ENCODE measurements around the gene ARHGAP32.

ARHGAP32 gene

GRCh38 chr11:129192150-129192549 lies at the start of gene ARHGAP32:
Gene ARHGAP32 (minus strand): TSS chr11:129192325. CDS start chr11:129192198, 127 bp downstream.
- DNase-seq (ENCODE audit: low read depth in 2 of 3, low spot score in 1 of 3), result no peak

- DNase-seq (ENCODE audit: low read depth in 2 of 3, low spot score in 1 of 3), result no peak
Measured at GRCh38 chr11:129239207-129239606, 47.1 kb upstream of the ARHGAP32 start.

DNA sequence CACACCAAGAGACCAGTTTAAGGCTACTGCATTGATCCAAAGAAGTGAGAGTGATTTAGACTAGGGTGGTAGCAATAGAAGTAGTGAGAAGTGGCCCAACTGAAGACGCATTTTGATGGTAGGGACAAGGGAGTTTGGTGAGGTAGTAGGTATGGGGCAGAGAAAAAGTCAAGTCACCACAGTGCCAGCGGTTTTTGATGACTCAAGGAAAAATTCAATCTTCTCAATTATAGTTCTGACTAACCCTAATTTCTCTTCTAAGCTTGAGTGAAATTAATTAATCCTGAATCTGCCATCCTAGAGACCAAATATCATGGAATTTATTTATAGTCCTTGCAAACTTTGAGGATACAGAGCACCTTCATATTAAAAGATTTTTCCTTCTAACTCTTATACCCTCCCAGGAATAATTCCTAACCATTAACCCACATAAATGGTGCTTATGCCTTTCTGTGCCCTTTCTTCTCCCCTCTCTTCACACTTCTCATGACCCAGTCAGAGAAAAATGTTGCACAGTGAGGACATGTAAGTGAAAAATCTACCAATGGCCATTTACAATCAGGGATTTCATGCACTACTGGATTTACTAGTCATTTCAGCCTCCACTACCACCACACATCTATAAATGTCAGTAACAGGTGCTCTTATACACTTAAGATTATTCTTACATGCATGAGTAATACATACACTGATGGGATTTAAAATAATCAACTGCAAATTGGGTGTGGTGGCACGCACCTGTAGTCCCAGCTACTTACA lies 45.9 kb upstream of the ARHGAP32 start:
- no peak for DNase-seq (ENCODE audit: low read depth in 2 of 3, low spot score in 1 of 3)

DNA sequence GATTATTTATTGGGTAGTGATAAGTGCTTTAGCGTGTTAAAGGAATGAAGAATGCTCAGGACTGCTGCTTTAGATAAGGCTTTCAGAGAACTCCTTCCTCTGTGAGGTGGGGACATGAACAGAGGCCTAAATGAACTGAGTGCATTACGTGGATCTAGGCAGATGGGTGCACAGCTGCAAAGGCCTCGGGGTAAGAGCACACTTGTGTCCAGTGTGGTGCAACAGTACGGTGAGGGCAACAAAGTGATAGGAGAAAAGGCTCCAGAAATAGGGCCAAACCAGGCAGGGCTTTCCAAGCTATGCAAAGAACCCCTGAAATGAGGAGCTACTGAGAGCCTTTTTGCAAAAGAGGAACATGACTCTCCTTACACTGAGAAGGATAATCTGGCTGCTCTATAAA lies 45.3 kb upstream of the ARHGAP32 start:
- no peak for DNase-seq (ENCODE audit: low read depth in 2 of 3, low spot score in 1 of 3)

- no peak for DNase-seq (ENCODE audit: low read depth in 2 of 3, low spot score in 1 of 3)
Measured at GRCh38 chr11:129236850-129237249, 44.7 kb upstream of the ARHGAP32 start.

DNA sequence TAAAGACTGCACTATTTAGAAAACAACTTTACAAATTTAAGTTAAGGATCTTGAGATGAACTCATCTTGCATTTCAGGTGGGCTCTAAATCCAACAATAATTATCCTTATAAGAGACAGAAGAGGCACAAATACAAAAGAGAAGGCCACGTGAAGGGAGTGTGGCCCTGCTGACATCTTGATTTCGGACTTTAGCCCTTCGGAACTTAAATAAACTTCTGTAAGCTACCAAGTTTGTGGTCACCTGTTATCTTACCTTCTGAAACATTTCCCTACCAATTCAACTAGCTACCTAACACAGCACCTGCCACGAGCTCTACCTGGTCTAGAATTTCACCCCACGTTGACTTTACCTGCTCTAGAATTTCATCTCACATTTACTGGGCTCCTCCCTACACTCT lies 42.9 kb upstream of the ARHGAP32 start:
- DNase-seq (ENCODE audit: low read depth in 2 of 3, low spot score in 1 of 3), result no peak

DNA sequence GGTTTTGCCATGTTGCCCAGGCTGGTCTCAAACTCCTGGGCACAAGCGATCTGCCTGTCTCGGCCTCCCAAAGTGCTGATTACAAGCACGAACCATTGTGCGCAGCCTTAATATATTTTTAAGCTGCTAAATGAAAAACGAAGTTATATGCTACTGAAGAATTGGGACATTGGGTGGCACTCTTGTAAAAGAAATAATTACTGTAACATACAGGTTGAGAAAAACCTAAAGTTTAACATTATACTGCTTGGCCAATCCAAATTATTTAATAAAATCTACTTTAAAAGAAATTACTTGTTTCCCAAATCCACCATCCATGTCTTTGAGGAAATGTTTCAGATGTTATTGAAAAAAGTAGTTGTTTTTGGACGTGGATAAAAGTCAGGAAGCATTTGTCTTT lies 37.9 kb upstream of the ARHGAP32 start:
- DNase-seq (ENCODE audit: low read depth in 2 of 3, low spot score in 1 of 3), result no peak

GRCh38 chr11:129226207-129226798 lies 34.2 kb upstream of the ARHGAP32 start:
- DNase-seq (ENCODE audit: low read depth in 2 of 3, low spot score in 1 of 3), result no peak

- DNase-seq (ENCODE audit: low read depth in 2 of 3, low spot score in 1 of 3), result no peak
Measured at GRCh38 chr11:129225190-129225589, 33.1 kb upstream of the ARHGAP32 start.

GRCh38 chr11:129224538-129224937 lies 32.4 kb upstream of the ARHGAP32 start:
- no peak for DNase-seq (ENCODE audit: low read depth in 2 of 3, low spot score in 1 of 3)

- no peak for DNase-seq (ENCODE audit: low read depth in 2 of 3, low spot score in 1 of 3)
Measured at GRCh38 chr11:129223701-129224149, 31.6 kb upstream of the ARHGAP32 start.

DNA sequence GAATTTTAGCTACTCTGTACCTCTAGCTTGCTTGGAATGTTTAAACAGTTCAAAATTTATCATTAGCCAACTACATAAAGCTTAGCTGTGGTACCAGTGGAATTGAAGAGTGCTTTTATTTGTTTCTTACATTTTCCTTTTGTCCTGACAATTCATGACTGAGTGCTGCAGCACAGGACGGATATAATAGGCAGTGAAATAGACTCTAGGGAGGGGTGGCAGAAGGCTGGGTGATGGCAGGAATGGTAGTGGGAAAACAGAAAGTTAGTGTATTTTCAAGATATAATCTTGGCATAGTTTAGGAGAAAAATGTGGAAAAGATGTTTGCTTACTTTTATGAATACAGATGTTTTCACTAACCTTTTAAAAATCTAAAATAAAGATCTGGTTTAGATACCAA lies 31.1 kb upstream of the ARHGAP32 start:
- DNase-seq (ENCODE audit: low read depth in 2 of 3, low spot score in 1 of 3), result no peak

DNA sequence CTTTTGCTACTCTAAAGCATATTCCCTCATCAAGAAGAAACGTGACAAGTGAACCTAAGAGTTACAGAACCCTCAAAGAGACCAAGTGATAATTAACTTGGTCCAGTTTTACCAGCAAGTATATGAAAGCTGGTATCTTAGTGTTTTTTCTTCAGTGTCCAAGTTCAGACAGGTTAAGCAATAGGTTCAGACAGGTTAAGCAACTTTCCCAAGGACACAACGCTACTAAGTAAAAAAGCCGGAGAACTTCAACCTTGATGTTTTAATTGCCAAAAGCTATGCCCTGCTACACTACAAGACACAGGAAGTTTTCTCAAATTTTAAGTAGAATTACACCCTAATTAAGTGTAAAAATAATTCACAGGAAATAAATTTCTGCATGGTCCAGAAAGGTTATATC lies 30.0 kb upstream of the ARHGAP32 start:
- DNase-seq (ENCODE audit: low read depth in 2 of 3, low spot score in 1 of 3), result no peak

GRCh38 chr11:129215506-129216245 lies 23.6 kb upstream of the ARHGAP32 start:
- no peak for DNase-seq (ENCODE audit: low read depth in 2 of 3, low spot score in 1 of 3)

GRCh38 chr11:129214710-129215295 lies 22.7 kb upstream of the ARHGAP32 start:
- DNase-seq (ENCODE audit: low read depth in 2 of 3, low spot score in 1 of 3), result no peak

GRCh38 chr11:129213261-129213660 lies 21.1 kb upstream of the ARHGAP32 start:
- no peak for DNase-seq (ENCODE audit: low read depth in 2 of 3, low spot score in 1 of 3)

- no peak for DNase-seq (ENCODE audit: low read depth in 2 of 3, low spot score in 1 of 3)
Measured at GRCh38 chr11:129211397-129211796, 19.3 kb upstream of the ARHGAP32 start.

DNA sequence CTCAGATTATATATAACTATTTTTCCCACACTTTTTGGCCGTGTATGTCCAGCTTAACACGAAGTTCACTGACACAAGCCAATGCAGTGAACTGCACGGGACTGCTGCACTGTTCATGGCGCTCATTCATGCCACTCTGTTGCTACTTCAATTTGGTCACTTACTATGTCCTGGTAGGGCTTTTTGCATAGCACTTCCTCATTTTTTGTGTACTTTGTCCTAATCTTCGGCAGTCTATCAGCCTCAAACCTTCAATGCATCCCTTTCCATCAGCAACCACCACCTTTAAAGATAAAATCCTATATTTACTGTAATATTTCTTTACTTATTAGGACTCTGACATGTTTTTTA lies 18.7 kb upstream of the ARHGAP32 start:
- DNase-seq (ENCODE audit: low read depth in 2 of 3, low spot score in 1 of 3), result no peak

- DNase-seq (ENCODE audit: low read depth in 2 of 3, low spot score in 1 of 3), result no peak
Measured at GRCh38 chr11:129209891-129210830, 18.0 kb upstream of the ARHGAP32 start.

GRCh38 chr11:129208863-129209262 lies 16.7 kb upstream of the ARHGAP32 start:
- DNase-seq (ENCODE audit: low read depth in 2 of 3, low spot score in 1 of 3), result no peak

All from stimulated activated CD4-positive, alpha-beta T cell treated with anti-CD3 and anti-CD28 coated beads, Interleukin-12 subunit alpha, Interleukin-12 subunit beta, amount 100 ng/mL, for 48 hours (primary cell).